ENCODE measurements around the gene NFE2L1. TPM values are rescaled to one million over a fixed set of nuclear protein-coding genes. Genes with fewer than 3 reads are reported as not detected.
"Not testable (repeated sequence)": the region's sequence is repeated elsewhere in the genome, so short reads cannot be mapped to it uniquely, and the experiment has no call there.

The NFE2L1 gene
- total RNA-seq, 1 donor from 2014 or later, result 93.4 TPM

DNA sequence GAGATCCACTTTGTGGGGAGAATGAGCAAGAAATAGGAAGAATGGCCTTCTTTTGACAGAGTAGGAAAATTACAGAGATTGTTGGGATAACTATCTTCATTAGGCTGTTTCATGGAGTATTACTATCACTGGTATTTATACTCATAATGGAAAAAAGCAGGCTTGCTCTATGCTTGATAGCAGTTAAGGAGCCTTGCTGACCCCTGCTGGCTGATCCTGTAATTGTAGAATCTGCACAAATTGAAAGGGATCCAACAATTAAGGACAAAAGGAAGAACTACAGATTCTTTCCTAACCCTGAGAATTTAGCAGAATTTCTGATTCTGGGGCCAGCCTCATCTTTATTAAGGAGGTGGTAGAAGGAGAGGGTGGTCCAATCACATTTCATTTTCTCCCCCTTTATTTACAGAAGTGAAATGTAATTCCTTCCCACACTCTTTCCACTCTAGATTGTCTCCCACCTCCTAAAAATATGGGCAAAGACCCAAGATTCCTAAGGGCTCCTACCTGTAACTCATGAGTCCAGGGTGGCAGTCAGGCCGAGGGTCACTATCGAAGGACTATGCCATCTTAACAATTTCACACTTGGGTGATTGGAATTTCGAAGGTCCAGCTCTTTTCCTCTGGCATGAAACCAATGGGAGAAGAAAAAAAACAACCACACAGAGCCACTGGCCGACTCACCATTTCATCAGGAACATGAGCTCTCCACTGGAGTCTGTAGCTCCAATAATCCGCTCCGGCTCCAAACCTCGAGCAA, 26.3 kb downstream of the NFE2L1 start:
- Histone ChIP-seq H3K9me3 (ENCODE audit: control insufficient read depth in 3 of 3, low read length in 3 of 3) (no peaks in the 10 kb centered on the region), H3K27ac (ENCODE audit: low read depth, low read length) (peak overlapping the region; percentile 42), H3K36me3 (ENCODE audit: control insufficient read depth in 3 of 3, insufficient read depth in 3 of 3, low read length in 3 of 3) (peaks cover 8 to 26% (median 16%) of the 10 kb centered on the region in 3 donors), H3K4me1 (ENCODE audit: control insufficient read depth in 3 of 3, insufficient read depth in 3 of 3, low read length in 3 of 3) (peaks cover 5 to 11% (median 5%) of the 10 kb centered on the region in 3 donors), H3K9ac (ENCODE audit: low read depth in 1 of 3, low read length in 3 of 3) (no peak overlapping the region), H3K4me3 (ENCODE audit: low read length in 3 of 3) (no peak overlapping the region), H3K27me3 (ENCODE audit: control insufficient read depth in 3 of 3, insufficient read depth in 3 of 3, low read length in 3 of 3) (no peaks in the 10 kb centered on the region)

DNA sequence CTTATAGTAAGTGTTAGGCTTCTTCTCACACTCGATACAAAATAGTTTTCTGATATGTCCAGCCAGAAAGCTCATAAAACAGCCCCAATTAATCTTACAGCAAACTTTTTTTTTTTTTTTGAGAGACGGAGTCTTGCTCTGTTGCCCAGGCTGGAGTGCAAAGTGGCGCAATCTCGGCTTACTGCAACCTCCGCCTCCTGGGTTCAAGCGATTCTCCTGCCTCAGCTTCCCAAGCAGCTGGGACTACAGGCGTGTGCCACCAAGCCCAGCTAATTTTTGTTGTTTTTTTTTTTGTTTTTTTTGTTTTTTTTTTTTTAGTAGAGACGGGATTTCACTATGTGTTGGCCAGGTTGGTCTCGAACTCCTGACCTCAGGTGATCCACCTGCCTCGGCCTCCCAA, 29.0 kb downstream of the NFE2L1 start:
- H3K4me3 ChIP-seq (ENCODE audit: low read length in 3 of 3); H3K9ac ChIP-seq (ENCODE audit: low read depth in 1 of 3, low read length in 3 of 3); H3K27me3 ChIP-seq (ENCODE audit: control insufficient read depth in 3 of 3, insufficient read depth in 3 of 3, low read length in 3 of 3); H3K9me3 ChIP-seq (ENCODE audit: control insufficient read depth in 3 of 3, low read length in 3 of 3); H3K27ac ChIP-seq (ENCODE audit: low read depth, low read length): not testable (repeated sequence)
- peaks cover 5 to 11% (median 5%) of the 10 kb centered on the region in 3 donors for H3K4me1 ChIP-seq (ENCODE audit: control insufficient read depth in 3 of 3, insufficient read depth in 3 of 3, low read length in 3 of 3)
- H3K36me3 ChIP-seq (ENCODE audit: control insufficient read depth in 3 of 3, insufficient read depth in 3 of 3, low read length in 3 of 3), result peaks cover 8 to 21% (median 16%) of the 10 kb centered on the region in 3 donors

DNA sequence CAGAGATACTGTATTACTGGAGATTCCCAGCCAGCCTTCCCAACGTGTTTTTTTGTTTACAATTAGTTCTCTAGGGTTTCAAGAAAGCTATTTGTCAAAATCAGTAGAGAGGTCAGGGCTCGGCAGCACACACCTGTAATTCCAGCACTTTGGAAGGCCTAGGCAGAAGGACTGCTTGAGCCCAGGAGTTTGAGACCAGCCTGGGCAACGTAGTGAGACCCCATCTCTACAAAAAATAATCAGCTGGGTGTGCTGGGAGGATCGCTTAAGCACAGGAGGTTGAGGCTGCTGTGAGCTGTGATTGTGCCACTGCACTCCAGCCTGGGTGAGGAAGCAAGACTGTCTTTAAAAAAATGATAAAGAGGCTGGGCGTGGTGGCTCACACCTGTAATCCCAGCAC, 33.7 kb downstream of the NFE2L1 start:
- no peak overlapping the region for H3K4me3 ChIP-seq (ENCODE audit: low read length in 3 of 3)

DNA sequence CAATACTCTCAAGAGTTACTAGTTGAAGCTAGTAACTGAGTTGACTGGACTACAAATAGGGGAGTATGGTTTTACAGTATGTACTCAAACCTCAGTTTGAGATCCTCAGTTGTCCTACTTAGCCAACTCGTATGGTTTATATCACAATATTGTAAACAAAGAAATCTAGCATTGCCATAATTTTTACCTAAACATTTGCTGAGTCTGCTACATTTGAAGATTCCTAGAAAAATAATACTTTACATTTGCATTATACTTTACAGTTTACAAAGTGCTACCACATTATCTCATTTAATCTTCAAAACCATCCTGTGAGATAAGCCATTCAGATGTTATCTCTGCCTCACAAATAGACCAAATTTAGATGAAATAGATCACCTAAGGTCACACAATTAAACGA, 36.8 kb downstream of the NFE2L1 start:
- Histone ChIP-seq H3K9ac (ENCODE audit: low read depth in 1 of 3, low read length in 3 of 3) (no peak overlapping the region), H3K27me3 (ENCODE audit: control insufficient read depth in 3 of 3, insufficient read depth in 3 of 3, low read length in 3 of 3) (no peaks in the 10 kb centered on the region), H3K36me3 (ENCODE audit: control insufficient read depth in 3 of 3, insufficient read depth in 3 of 3, low read length in 3 of 3) (no peaks in the 10 kb centered on the region), H3K9me3 (ENCODE audit: control insufficient read depth in 3 of 3, low read length in 3 of 3) (no peaks in the 10 kb centered on the region), H3K4me1 (ENCODE audit: control insufficient read depth in 3 of 3, insufficient read depth in 3 of 3, low read length in 3 of 3) (peaks cover 0 to 11% (median 5%) of the 10 kb centered on the region in 3 donors), H3K4me3 (ENCODE audit: low read length in 3 of 3) (no peak overlapping the region), H3K27ac (ENCODE audit: low read depth, low read length) (no peak overlapping the region)

More for the DNA sequence above, 33.7 kb downstream of the NFE2L1 start:
- H3K9ac ChIP-seq (ENCODE audit: low read depth in 1 of 3, low read length in 3 of 3), result no peak overlapping the region
- H3K9me3 ChIP-seq (ENCODE audit: control insufficient read depth in 3 of 3, low read length in 3 of 3), result no peaks in the 10 kb centered on the region
- H3K27ac ChIP-seq (ENCODE audit: low read depth, low read length), result no peak overlapping the region
- H3K36me3 ChIP-seq (ENCODE audit: control insufficient read depth in 3 of 3, insufficient read depth in 3 of 3, low read length in 3 of 3), result peaks cover 0 to 1% (median under 1%) of the 10 kb centered on the region in 3 donors
- peaks cover 0 to 11% (median 5%) of the 10 kb centered on the region in 3 donors for H3K4me1 ChIP-seq (ENCODE audit: control insufficient read depth in 3 of 3, insufficient read depth in 3 of 3, low read length in 3 of 3)
- H3K27me3 ChIP-seq (ENCODE audit: control insufficient read depth in 3 of 3, insufficient read depth in 3 of 3, low read length in 3 of 3), result no peaks in the 10 kb centered on the region

DNA sequence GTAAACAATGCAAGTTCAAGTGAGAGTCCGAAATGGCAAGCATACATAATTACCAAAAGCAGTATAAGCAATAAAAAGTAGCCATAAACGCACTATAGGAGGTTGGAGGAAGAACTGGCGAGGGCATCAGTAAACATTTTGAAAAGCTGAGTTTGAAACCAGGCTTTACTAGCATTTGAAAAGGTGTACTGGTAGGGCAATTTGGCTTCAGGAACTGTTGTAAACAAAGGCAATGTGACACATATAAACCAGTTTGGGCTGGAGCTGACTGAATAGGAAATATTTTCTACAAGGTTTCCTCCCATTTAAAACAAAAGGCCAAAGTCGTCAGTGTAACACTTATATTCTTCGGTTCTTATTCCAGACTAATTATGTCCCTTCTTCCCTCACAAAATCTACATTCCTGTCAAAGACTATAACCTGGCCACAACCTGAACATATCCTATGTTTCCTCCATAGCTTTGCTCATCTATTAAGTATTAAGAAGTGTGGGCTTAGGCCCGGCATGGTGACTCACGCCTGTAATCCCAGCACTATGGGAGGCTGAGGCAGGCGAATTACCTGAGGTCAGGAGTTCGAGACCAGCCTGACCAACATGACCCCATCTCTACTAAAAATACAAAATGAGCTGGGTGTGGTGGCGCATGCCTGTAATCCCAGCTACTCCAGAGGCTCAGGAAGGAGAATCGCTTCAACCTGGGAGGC, 45.3 kb downstream of the NFE2L1 start:
- Histone ChIP-seq H3K9ac (ENCODE audit: low read depth in 1 of 3, low read length in 3 of 3) (no peak overlapping the region), H3K4me1 (ENCODE audit: control insufficient read depth in 3 of 3, insufficient read depth in 3 of 3, low read length in 3 of 3) (peaks cover 0 to 5% (median 0%) of the 10 kb centered on the region in 3 donors), H3K27ac (ENCODE audit: low read depth, low read length) (no peak overlapping the region), H3K27me3 (ENCODE audit: control insufficient read depth in 3 of 3, insufficient read depth in 3 of 3, low read length in 3 of 3) (no peaks in the 10 kb centered on the region), H3K9me3 (ENCODE audit: control insufficient read depth in 3 of 3, low read length in 3 of 3) (no peaks in the 10 kb centered on the region), H3K4me3 (ENCODE audit: low read length in 3 of 3) (no peak overlapping the region), H3K36me3 (ENCODE audit: control insufficient read depth in 3 of 3, insufficient read depth in 3 of 3, low read length in 3 of 3) (peaks cover 0 to 5% (median 4%) of the 10 kb centered on the region in 3 donors)

DNA sequence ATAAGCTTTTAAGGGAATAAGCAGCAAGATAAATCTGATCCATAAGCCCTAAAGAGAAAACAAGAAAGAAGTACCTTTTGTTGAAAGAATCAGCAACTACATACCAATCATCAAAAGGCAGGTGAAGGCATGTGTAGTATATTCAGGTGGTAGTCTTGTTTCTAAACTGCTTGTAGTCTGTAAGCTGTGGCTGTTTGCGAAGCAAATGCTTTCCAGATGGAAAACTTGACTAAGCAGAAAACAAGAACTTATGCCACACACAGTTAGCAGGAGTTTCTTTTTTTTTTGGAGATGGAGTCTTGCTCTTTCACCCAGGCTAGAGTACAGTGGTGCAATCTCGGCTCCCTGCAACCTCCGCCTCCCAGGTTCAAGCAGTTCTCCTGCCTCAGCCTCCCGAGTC, 47.5 kb downstream of the NFE2L1 start:
- H3K36me3 ChIP-seq (ENCODE audit: control insufficient read depth in 3 of 3, insufficient read depth in 3 of 3, low read length in 3 of 3), result peaks cover 0 to 5% (median 4%) of the 10 kb centered on the region in 3 donors
- no peaks in the 10 kb centered on the region for H3K27me3 ChIP-seq (ENCODE audit: control insufficient read depth in 3 of 3, insufficient read depth in 3 of 3, low read length in 3 of 3)
- H3K4me3 ChIP-seq (ENCODE audit: low read length in 3 of 3), result no peak overlapping the region
- H3K4me1 ChIP-seq (ENCODE audit: control insufficient read depth in 3 of 3, insufficient read depth in 3 of 3, low read length in 3 of 3), result peaks cover 6 to 12% (median 6%) of the 10 kb centered on the region in 3 donors
- no peaks in the 10 kb centered on the region for H3K9me3 ChIP-seq (ENCODE audit: control insufficient read depth in 3 of 3, low read length in 3 of 3)
- no peak overlapping the region for H3K9ac ChIP-seq (ENCODE audit: low read depth in 1 of 3, low read length in 3 of 3)
- no peak overlapping the region for H3K27ac ChIP-seq (ENCODE audit: low read depth, low read length)

DNA sequence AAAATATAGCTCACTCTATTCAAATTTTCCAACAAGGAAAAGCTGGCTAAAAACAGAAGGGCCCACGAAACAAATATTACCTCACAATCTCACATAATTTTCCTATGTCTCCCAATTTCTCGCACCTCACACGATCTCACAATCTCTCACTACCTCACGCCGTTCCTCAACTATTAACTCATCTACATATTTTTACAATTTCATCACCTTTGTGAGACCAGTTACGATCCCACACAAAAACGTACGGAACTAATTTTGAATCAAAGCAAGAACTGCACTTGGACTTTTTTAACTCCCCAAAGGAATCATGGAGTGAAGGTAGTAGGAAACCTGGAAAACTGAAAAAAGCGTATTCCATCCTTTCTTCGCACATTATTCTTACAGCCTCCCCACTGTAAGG, 52.0 kb downstream of the NFE2L1 start:
- peak overlapping the region; percentile 79 to 85 (median 85) for H3K4me3 ChIP-seq (ENCODE audit: low read length in 3 of 3)
- no peaks in the 10 kb centered on the region for H3K36me3 ChIP-seq (ENCODE audit: control insufficient read depth in 3 of 3, insufficient read depth in 3 of 3, low read length in 3 of 3)
- H3K4me1 ChIP-seq (ENCODE audit: control insufficient read depth in 3 of 3, insufficient read depth in 3 of 3, low read length in 3 of 3), result peaks cover 11 to 16% (median 12%) of the 10 kb centered on the region in 3 donors
- no peaks in the 10 kb centered on the region for H3K9me3 ChIP-seq (ENCODE audit: control insufficient read depth in 3 of 3, low read length in 3 of 3)
- no peaks in the 10 kb centered on the region for H3K27me3 ChIP-seq (ENCODE audit: control insufficient read depth in 3 of 3, insufficient read depth in 3 of 3, low read length in 3 of 3)
- H3K9ac ChIP-seq (ENCODE audit: low read depth in 1 of 3, low read length in 3 of 3), result peak overlapping the region in 2 of 3 donors; percentile 80 to 84
- H3K27ac ChIP-seq (ENCODE audit: low read depth, low read length), result peak overlapping the region; percentile 76

DNA sequence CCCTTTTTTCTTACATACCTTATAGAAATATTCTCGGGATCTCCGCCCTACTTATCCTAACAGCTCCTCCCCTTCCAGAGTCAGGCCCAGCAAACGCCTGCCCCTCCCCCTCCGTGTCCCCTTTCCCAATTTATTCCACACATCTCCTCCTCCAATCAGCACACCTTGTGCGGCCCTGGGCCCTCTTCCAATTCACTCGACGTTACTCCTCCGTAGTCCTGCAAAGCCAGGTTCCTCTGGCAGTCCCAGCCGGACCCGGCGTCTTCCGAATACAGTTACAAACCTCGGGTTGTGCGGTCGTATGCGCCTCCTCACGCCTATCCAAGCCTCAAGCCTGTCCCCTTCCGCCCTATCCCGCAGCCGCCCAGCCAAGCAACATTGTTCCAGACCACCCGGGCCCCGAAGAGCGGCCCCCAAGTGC, 52.4 kb downstream of the NFE2L1 start:
- Histone ChIP-seq H3K27ac (ENCODE audit: low read depth, low read length) (peak overlapping the region; percentile 76), H3K36me3 (ENCODE audit: control insufficient read depth in 3 of 3, insufficient read depth in 3 of 3, low read length in 3 of 3) (no peaks in the 10 kb centered on the region), H3K9ac (ENCODE audit: low read depth in 1 of 3, low read length in 3 of 3) (peak overlapping the region; percentile 80 to 84 (median 82)), H3K9me3 (ENCODE audit: control insufficient read depth in 3 of 3, low read length in 3 of 3) (no peaks in the 10 kb centered on the region), H3K4me1 (ENCODE audit: control insufficient read depth in 3 of 3, insufficient read depth in 3 of 3, low read length in 3 of 3) (peaks cover 11 to 16% (median 12%) of the 10 kb centered on the region in 3 donors), H3K27me3 (ENCODE audit: control insufficient read depth in 3 of 3, insufficient read depth in 3 of 3, low read length in 3 of 3) (no peaks in the 10 kb centered on the region), H3K4me3 (ENCODE audit: low read length in 3 of 3) (peak overlapping the region; percentile 79 to 85 (median 85))

DNA sequence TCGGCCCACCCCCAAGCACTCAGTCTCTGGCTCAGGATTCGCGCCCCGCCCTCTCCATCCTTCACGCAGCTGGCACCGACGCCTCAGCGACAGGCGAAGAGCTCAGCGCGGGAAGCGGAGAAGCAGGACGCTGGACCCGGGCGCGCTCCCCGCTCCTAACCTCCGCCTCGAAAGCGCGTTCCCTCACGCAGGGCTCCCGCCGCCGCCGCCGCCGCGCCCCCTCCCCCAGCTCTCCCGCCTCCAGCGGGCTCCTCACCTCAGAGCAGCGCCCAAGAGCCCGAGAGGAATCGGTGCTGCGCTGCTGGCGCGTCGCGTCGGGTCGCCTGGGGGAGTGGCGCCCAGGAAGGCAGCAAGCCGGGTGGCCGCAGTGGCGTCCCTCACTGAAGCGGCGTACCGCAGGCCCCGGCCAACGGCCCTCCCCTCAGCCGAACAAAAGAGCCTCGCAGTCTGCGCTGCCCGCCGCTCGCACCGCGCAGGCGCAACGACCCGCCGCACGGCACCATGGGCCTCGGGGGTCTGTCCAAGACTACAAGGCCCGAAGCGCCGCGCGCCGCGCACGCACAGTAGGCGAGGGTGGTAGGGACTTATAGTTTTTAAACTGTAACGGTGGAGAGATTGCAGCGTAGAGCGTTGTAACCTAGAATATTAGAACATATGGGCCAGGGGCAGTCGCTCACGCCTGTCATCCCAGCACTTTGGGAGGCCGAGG, 53.0 kb downstream of the NFE2L1 start, which contains the start of gene CBX1:
Gene CBX1 (minus strand): TSS at position 467 of the 709 bp plus-strand sequence. CDS start 24,474 bp downstream, outside the sequence.
- Histone ChIP-seq H3K4me1 (ENCODE audit: control insufficient read depth in 3 of 3, insufficient read depth in 3 of 3, low read length in 3 of 3) (peaks cover 11 to 16% (median 12%) of the 10 kb centered on the region in 3 donors), H3K27ac (ENCODE audit: low read depth, low read length) (peak within 1 kb of the TSS; percentile 76), H3K9me3 (ENCODE audit: control insufficient read depth in 3 of 3, low read length in 3 of 3) (no peaks in the 10 kb centered on the region), H3K4me3 (ENCODE audit: low read length in 3 of 3) (peak within 1 kb of the TSS; percentile 85 to 88 (median 85)), H3K27me3 (ENCODE audit: control insufficient read depth in 3 of 3, insufficient read depth in 3 of 3, low read length in 3 of 3) (no peaks in the 10 kb centered on the region), H3K36me3 (ENCODE audit: control insufficient read depth in 3 of 3, insufficient read depth in 3 of 3, low read length in 3 of 3) (no peaks in the 10 kb centered on the region), H3K9ac (ENCODE audit: low read depth in 1 of 3, low read length in 3 of 3) (peak within 1 kb of the TSS; percentile 80 to 84 (median 82))
